OCI-LY3 (cell line): ENCODE data around the gene MAB21L4.

Source experiments
- CTCF ChIP-seq: fragments of 200-600, 300-600 bp; sonication (generic); IDR thresholded peaks from 2 replicates; pipeline ENCODE4 v1.5.1; 2014; ENCODE audit warnings: antibody characterized with exemption, low read length, low read depth
- EZH2phosphoT487 ChIP-seq: fragments of 200-600 bp; shearing (Covaris generic); IDR thresholded peaks from 2 replicates; pipeline ENCODE4 v1.6.1; 2018; ENCODE audit warnings: antibody characterized with exemption, mixed run types, low read depth

- TF ChIP-seq CTCF (no peak), EZH2phosphoT487 (no peak)
Observed at GRCh38 chr2:240886678-240887609, 9.0 kb downstream of the MAB21L4 start.
